ENCODE results near the gene CACNA1A. TPM values are rescaled to one million over a fixed set of nuclear protein-coding genes. Genes with fewer than 3 reads are reported as not detected.
"Not testable (repeated sequence)": the region's sequence is repeated elsewhere in the genome, so short reads cannot be mapped to it uniquely, and the experiment has no call there.

The CACNA1A gene
- total RNA-seq: 1 to 10 TPM; 1.7 to 5.1 TPM
- long read RNA-seq, donor 1, partial matches to known transcripts: 0 of 5 reads
- long read RNA-seq, donor 1, other reads (novel, unspliced or antisense): 3 of 5 reads
- long read RNA-seq, donor 2: 0 reads

DNA sequence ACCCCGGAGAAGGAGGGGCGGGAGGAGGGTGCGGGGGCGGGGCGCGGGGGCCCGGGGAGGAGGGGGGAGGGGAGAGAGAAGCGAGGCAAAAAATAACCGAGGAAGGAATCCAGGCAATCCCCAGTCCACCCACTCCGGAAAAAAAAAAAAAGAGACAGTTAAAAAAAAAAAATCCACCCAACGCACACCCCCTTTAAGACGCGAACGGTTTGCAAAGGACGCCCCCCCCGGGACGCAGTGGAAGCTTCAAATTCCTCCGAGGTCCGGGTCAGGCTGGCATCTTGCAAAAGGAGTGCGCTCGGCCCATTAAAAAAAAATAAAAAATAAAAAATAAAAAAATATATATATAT is at the start of gene CACNA1A:
TSS of gene CACNA1A (minus strand) at position 9 of the 350 bp plus-strand sequence. CDS start 255 bp downstream, outside the sequence.
- DNase-seq (ENCODE audit: low spot score): no peak
- intact Hi-C loops (cut with DNase I): no loop called here

GRCh38 chr19:13554506-13555240 is 48.4 kb upstream of the CACNA1A start:
- no peak for DNase-seq (ENCODE audit: low spot score)
- intact Hi-C loops (cut with DNase I): no loop called here

- DNase-seq (ENCODE audit: low spot score): no peak
- intact Hi-C loops (cut with DNase I): no loop called here
Measured at GRCh38 chr19:13553880-13554400, 47.7 kb upstream of the CACNA1A start.

- intact Hi-C loops (cut with DNase I): no loop called here
Measured at GRCh38 chr19:13548131-13548530, 41.9 kb upstream of the CACNA1A start.

DNA sequence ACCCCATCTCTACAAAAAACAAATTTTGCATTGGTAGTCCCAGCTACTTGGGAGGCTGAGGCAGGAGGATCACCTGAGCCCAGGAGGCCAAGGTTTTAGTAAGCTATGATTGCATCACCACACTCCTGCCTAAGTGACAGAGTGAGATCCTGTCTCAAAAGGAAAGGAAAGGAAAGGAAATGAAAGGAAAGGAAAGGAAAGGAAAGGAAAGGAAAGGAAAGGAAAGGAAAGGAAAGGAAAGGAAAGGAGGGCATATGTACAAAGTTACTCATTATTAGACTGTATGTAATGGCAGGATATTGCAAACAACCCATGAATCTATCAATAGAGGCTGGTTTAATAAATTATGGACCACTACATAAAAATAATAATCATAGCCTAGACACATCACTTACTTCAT is 40.8 kb upstream of the CACNA1A start:
- DNase-seq (ENCODE audit: low spot score): no peak
- intact Hi-C loops (cut with DNase I): no loop called here

More at GRCh38 chr19:13548131-13548530, 41.9 kb upstream of the CACNA1A start:
- no peak for DNase-seq (ENCODE audit: low spot score)

DNA sequence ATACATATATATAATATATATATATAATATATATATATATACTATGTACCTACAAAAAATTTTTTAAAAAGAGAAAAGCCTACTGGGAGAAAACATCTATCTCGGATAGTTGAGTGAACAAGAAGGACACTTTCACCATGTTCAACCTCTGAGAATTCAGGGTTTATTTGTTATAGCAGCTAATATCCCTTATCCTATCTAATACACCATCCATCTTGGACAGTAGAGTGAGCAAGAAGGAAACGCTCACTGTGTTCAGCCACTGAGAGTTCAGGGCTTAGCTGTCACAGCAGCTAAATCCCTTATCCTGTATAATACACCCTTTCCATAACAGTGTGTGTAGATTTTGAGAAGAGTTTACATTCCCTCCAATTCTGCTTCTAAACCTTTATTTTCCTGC is 38.1 kb upstream of the CACNA1A start:
- no peak for DNase-seq (ENCODE audit: low spot score)
- intact Hi-C loops (cut with DNase I): no loop called here

GRCh38 chr19:13541554-13541953 is 35.3 kb upstream of the CACNA1A start:
- intact Hi-C loops (cut with DNase I): no loop called here
- no peak for DNase-seq (ENCODE audit: low spot score)

DNA sequence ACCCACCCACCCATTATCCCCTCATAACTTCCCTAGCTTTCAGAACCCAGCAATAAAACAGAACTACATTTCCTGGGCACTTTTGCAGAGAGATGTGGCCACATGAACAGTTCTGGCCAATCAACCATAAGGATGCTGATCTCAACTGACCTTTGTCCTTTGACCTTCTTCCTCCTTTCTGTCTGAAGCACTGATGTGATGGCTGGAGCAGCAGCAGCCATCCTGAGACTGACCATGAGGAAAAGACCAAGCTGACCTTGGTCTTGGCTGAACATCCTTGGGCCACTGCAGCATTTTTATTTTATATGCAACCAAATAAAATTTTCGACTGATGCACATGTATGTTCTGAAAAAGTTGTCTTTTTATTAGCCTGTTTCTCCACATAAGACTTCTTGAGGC is 33.1 kb upstream of the CACNA1A start:
- intact Hi-C loops (cut with DNase I): no loop called here
- DNase-seq (ENCODE audit: low spot score): no peak

DNA sequence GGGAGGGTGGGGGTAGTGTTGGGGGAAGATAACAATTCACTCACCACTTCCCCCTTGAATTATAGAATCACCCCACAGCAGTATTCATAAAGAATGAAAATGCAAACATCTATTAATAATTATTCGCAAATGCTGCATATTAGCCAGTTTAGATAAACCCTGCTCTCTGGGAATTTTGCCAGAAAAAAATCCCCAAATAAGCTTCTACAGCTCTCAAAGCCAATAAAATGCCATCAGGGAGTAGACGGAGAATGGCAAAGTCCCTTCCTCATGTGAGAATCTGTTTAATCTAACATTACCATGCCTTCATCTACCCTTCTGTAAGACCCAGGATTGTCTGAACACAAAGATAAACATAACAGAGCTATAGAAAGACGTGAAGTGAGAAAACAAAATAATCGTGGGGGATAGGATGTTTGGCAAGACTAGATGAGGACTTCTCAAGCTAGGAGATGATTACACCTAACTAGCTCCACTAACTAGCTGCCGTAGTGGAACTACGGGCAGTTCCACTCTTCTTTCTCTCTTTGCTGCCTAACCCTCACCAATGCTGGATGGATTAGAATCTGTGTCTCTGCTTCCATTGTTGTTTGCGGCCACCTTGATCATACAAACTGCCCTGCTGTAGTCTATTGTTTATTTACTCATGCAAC is 32.4 kb upstream of the CACNA1A start:
- intact Hi-C loops (cut with DNase I): no loop called here
- no peak for DNase-seq (ENCODE audit: low spot score)

GRCh38 chr19:13537454-13537853 is 31.2 kb upstream of the CACNA1A start:
- no peak for DNase-seq (ENCODE audit: low spot score)
- intact Hi-C loops (cut with DNase I): no loop called here

GRCh38 chr19:13530720-13531119 is 24.4 kb upstream of the CACNA1A start:
- intact Hi-C loops (cut with DNase I): no loop called here
- DNase-seq (ENCODE audit: low spot score): no peak

- DNase-seq (ENCODE audit: low spot score); intact Hi-C loops (cut with DNase I): not testable (repeated sequence)
Measured at GRCh38 chr19:13529721-13530120, 23.4 kb upstream of the CACNA1A start.

GRCh38 chr19:13526552-13526951 is 20.3 kb upstream of the CACNA1A start:
- DNase-seq (ENCODE audit: low spot score): no peak
- intact Hi-C loops (cut with DNase I): no loop called here

GRCh38 chr19:13521066-13521465 is 14.8 kb upstream of the CACNA1A start:
- DNase-seq (ENCODE audit: low spot score): no peak
- intact Hi-C loops (cut with DNase I): loop anchor here in 1 of 2 donors (1.0 kb wide), 1 partner anchor 37 kb away; no protein-coding TSS in a partner anchor

GRCh38 chr19:13511947-13512346 is 5.7 kb upstream of the CACNA1A start:
- DNase-seq (ENCODE audit: low spot score): no peak
- intact Hi-C loops (cut with DNase I): no loop called here

DNA sequence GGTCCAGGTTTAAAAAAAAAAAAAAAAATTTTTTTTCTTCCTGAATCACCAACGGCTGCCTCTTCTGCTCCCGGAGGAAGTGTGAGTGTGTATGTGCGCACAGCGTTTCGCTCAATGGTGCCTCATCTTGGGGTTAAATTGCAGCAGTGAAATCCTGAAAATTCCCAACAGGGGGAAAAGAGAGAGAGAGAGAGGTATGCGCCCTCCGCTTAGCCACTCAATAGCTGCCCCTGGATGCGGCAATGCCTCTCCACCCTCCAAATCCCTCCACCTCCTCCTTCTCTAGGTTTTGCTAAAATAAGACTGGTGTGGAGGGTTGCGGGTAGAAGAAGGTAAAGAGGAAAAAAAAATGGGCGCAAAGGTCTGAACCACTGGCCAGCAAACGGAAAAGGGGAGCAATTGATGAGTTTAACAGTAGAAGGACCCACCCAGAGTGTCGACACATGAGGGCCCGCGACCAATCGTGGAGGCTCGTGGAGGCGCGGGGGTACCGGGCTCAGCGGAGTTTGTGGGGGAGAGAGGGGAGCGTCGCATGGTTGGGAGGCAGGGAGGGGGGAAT is 853 bp upstream of the CACNA1A start:
- DNase-seq (ENCODE audit: low spot score): no peak
- intact Hi-C loops (cut with DNase I): no loop called here

GRCh38 chr19:13505761-13506470 is 363 bp downstream of the CACNA1A start:
- intact Hi-C loops (cut with DNase I): no loop called here
- no peak for DNase-seq (ENCODE audit: low spot score)

DNA sequence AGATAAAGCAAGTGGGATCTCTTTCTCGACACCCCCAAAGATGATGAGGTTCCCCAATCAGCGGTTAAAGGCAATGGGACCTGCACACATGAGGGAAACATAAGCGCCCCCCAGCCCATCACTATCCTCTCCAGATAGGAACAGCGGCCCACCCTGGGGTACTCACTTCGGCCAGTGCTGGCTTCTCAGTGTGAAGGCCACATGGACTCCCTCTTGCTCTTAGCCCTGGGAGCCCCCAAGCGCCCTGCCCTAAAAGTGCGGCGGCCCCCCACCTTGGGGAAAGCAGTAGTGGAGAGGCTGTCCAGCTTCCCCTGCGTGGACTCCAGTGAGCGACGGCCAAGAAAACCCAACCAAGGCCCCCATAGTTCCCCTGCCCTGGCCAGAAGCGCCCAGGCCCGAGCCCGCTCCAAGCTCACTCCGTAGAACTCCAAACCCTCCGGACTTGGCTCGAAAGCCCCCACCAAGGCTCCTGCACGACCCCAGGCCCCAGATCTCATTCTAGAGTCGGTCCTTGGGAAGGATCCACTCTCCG is 1.0 kb downstream of the CACNA1A start:
- no peak for DNase-seq (ENCODE audit: low spot score)
- intact Hi-C loops (cut with DNase I): no loop called here

DNA sequence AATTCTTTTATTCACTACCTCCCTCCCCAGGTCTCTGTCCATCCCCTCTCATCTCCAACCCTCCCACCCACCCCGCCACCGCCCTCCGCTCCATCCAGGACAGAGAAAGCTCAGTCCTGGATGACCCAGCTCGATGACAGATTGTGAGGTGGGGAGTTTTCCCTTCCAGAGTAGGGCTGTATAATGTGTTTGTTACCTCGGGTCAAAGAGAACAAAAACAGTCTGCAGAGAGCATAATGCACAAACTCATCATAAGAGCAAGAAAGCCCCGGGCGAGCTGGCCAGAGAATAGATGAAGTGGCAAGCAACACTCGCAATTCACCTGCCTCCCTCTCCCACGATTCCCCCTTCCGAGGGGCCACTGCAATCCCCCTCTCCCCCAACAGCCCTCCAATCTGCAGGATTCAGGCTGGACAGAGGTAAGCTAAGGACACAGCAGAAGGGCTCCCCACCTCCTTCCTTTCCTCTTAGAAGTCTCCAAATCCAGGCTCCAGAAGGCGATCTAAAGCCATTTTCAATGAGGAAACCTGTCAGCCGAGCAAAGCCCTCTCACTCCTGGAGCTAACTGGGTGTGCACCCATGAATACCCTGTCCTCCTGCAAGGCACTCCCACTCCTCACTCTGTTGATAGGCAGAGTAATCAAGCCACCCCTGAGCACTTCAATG is 2.6 kb downstream of the CACNA1A start:
- no peak for DNase-seq (ENCODE audit: low spot score)
- intact Hi-C loops (cut with DNase I): no loop called here

All from posterior vena cava (tissue), 2 donors.